Endothelial cell of umbilical vein (primary cell): ENCODE data around the gene METRN. TPM values are rescaled to one million over a fixed set of nuclear protein-coding genes. Genes with fewer than 3 reads are reported as not detected.

Experiments
- BruUV-seq: library from RNA; stranded (reverse); fragments of 400-500 nt; replicated peaks from 2 replicates; lab custom pipeline; 2021; lab: Mats Ljungman, UMichigan
- CTCF ChIA-PET: fragments of 300-600, 350-600 bp; sonication (Branson Sonifier 250); formaldehyde crosslinking; loops from one replicate; lab custom pipeline; 2021; ENCODE audit warnings: antibody characterized with exemption, inconsistent platforms; lab: Charles Lee
- POLR2A ChIA-PET: fragments of 300-600, 350-600 bp; sonication (Branson Sonifier 250); formaldehyde crosslinking; loops from one replicate; lab custom pipeline; 2021; ENCODE audit warnings: antibody characterized with exemption, inconsistent platforms; lab: Charles Lee
- DNase-seq: peaks from one replicate; pipeline ENCODE4 v3.0.0-alpha.2; 2011; ENCODE audit warnings: low read depth, low spot score
- FAIRE-seq: peaks from 2 replicates; lab custom pipeline; 2011; peaks lifted over from hg19 to GRCh38; lab: Jason Lieb, UNC
- H2AFZ ChIP-seq: 2 replicates; pipeline ENCODE4 v1.6.0; 2012; ENCODE audit warnings: low read depth, low read length, control low read depth, inconsistent platforms
- H3K27ac ChIP-seq: 2 replicates; pipeline ENCODE4 v1.5.1; 2011; ENCODE audit warnings: low read depth, mild to moderate bottlenecking, control low read depth, low read length, moderate library complexity; ENCODE audit not compliant: insufficient read depth
- H3K27me3 ChIP-seq, 2 experiments: 2 replicates each; pipeline versions ENCODE4 v1.6.0 to v1.6.1; 2011; ENCODE audit warnings: low read length in 2 of 2, mixed read lengths in 1 of 2; ENCODE audit not compliant: control insufficient read depth in 2 of 2, insufficient read depth in 2 of 2
- H3K36me3 ChIP-seq, 2 experiments: 2 replicates in 1 of 2; 3 replicates in 1 of 2; pipeline ENCODE4 v1.5.1; 2011; ENCODE audit warnings: low read length in 2 of 2, mild to moderate bottlenecking in 1 of 2, moderate library complexity in 1 of 2; ENCODE audit not compliant: control insufficient read depth in 2 of 2, insufficient read depth in 2 of 2; ENCODE audit errors: extremely low read depth in 1 of 2
- H3K4me1 ChIP-seq: 3 replicates; pipeline ENCODE4 v1.5.1; 2011; ENCODE audit warnings: mild to moderate bottlenecking, low read length; ENCODE audit not compliant: control insufficient read depth, insufficient read depth; ENCODE audit errors: extremely low read depth
- H3K4me2 ChIP-seq: 2 replicates; pipeline ENCODE4 v1.6.1; 2011; ENCODE audit warnings: low read length, control low read depth, mixed read lengths; ENCODE audit not compliant: insufficient read depth
- H3K4me3 ChIP-seq, 3 experiments: fragments of 200-600 bp in 1 of 3; sonication (generic), shearing (Covaris generic) in 1 of 3; replicated peaks in 1 of 3; 2 replicates each; pipeline ENCODE4 v1.5.1; 2011 to 2016; ENCODE audit warnings: control low read depth in 3 of 3, low read length in 3 of 3, mild to moderate bottlenecking in 2 of 3, inconsistent platforms in 1 of 3, low read depth in 1 of 3, moderate library complexity in 1 of 3; ENCODE audit not compliant: insufficient read depth in 1 of 3
- H3K79me2 ChIP-seq: 2 replicates; pipeline ENCODE4 v1.6.0; 2012; ENCODE audit warnings: low read length, inconsistent platforms; ENCODE audit not compliant: control insufficient read depth, insufficient read depth
- H3K9ac ChIP-seq: replicated peaks from 2 replicates; pipeline ENCODE3; 2011; ENCODE audit warnings: low read length, control low read depth; ENCODE audit not compliant: insufficient read depth; ENCODE audit errors: extremely low read depth
- H3K9me1 ChIP-seq: replicated peaks from 3 replicates; pipeline ENCODE4 v1.6.0; 2011; ENCODE audit warnings: mild to moderate bottlenecking, low read length; ENCODE audit not compliant: control insufficient read depth, insufficient read depth; ENCODE audit errors: extremely low read depth
- H3K9me3 ChIP-seq: replicated peaks from 2 replicates; pipeline ENCODE4 v1.5.1; 2012; ENCODE audit warnings: low read length, inconsistent platforms; ENCODE audit not compliant: control insufficient read depth, insufficient read depth
- H4K20me1 ChIP-seq: replicated peaks from 2 replicates; pipeline ENCODE3; 2011; ENCODE audit warnings: mild to moderate bottlenecking, low read length; ENCODE audit not compliant: control insufficient read depth, insufficient read depth; ENCODE audit errors: extremely low read depth
- EZH2 ChIP-seq: IDR thresholded peaks from 2 replicates; pipeline ENCODE4 v1.6.1; 2012; ENCODE audit warnings: borderline replicate concordance, low read depth, mild to moderate bottlenecking, moderate library complexity, low read length, inconsistent platforms; ENCODE audit not compliant: severe bottlenecking
- FOS ChIP-seq: IDR thresholded peaks from 2 replicates; pipeline ENCODE4 v1.6.1; 2011; ENCODE audit warnings: mild to moderate bottlenecking, low read length, moderate library complexity, borderline replicate concordance; ENCODE audit not compliant: insufficient read depth
- GATA2 ChIP-seq: IDR thresholded peaks from 2 replicates; pipeline ENCODE4 v1.7.0; 2011; ENCODE audit warnings: low read depth, mild to moderate bottlenecking, moderate library complexity, mixed read lengths, low read length; ENCODE audit not compliant: insufficient read length, insufficient read depth
- JUN ChIP-seq: IDR thresholded peaks from 2 replicates; pipeline ENCODE4 v1.6.1; 2011; ENCODE audit warnings: borderline replicate concordance, low read depth; ENCODE audit not compliant: insufficient read length, insufficient read depth
- MAX ChIP-seq: IDR thresholded peaks from 2 replicates; pipeline ENCODE4 v1.6.1; 2011; ENCODE audit not compliant: insufficient read depth, insufficient read length
- MYC ChIP-seq: IDR thresholded peaks from one replicate; pipeline ENCODE4 v1.6.1; 2011; ENCODE audit warnings: mild to moderate bottlenecking, low read depth, low read length
- POLR2A ChIP-seq: IDR thresholded peaks from 2 replicates; pipeline ENCODE4 v1.6.1; 2012; ENCODE audit warnings: low read depth, mild to moderate bottlenecking, control low read depth, low read length
- POLR2AphosphoS5 ChIP-seq: IDR thresholded peaks from 2 replicates; pipeline ENCODE4 v1.6.1; 2012; ENCODE audit warnings: low read depth, mild to moderate bottlenecking, control low read depth, low read length, moderate library complexity; ENCODE audit not compliant: insufficient read depth
- dilution Hi-C: fragments of 300-500 bp; cut with MboI; formaldehyde crosslinking; loops from one replicate; pipeline ENCODE4 v1.15.0; 2019; ENCODE audit warnings: low sequenced_read_pairs; ENCODE audit not compliant: extremely low pct_ligation_motif_present
- intact Hi-C: fragments of 100-400 bp; cut with micrococcal nuclease; formaldehyde crosslinking; loops from one replicate; pipeline ENCODE4 v1.10.0; 2022
- polyA plus RNA-seq, 4 experiments: library from polyadenylated mRNA; depleted of rRNA in 3 of 4; stranded (reverse) in 3 of 4; unstranded in 1 of 4; fragments of >200 nt; gene quantifications; 2 replicates each; pipeline versions ENCODE4 v1.2.1 to v1.2.3, GENCODE V29; 2011 to 2012; ENCODE audit warnings: missing spikeins in 1 of 4
- total RNA-seq: library from RNA; stranded (reverse); gene quantifications from 2 replicates; pipeline ENCODE4 v1.2.3, GENCODE V29; 2021
- TF ChIP-seq, protein P1 (sequence below), 2 donors: IDR thresholded peaks; 1 replicate in 1 of 2; 2 replicates in 1 of 2; pipeline ENCODE4 v1.5.1; 2011; ENCODE audit warnings: low read length in 2 of 2, mild to moderate bottlenecking in 2 of 2, moderate library complexity in 2 of 2, control low read depth in 1 of 2, inconsistent platforms in 1 of 2, low read depth in 1 of 2; ENCODE audit not compliant: insufficient read depth in 1 of 2; ENCODE audit errors: extremely low read depth in 1 of 2

METRN gene
- total and polyA plus RNA-seq, 2 donors (not counting 3 experiments of a cell fraction or from before 2014, with no cell fraction given), result 10.0 to 16.1 TPM

- DNase-seq (no peak), FAIRE-seq (no peak)
- POLR2A ChIA-PET, result no interaction called here
- CTCF ChIA-PET, result interaction anchor here (1.4 to 5.7 kb wide), 4 partner anchors 10 to 63 kb away, joined by 3 to 34 read pairs (median 6); partner anchors contain the start of genes CHTF18, METRN and RPUSD1
- Histone ChIP-seq H3K9me3 (no peaks in the 10 kb centered on the region), H3K27ac (no peak overlapping the region), H3K4me2 (no peak overlapping the region), H3K4me1 (peaks cover 19% of the 10 kb centered on the region), H2AFZ (no peak overlapping the region), H3K4me3 (no peak overlapping the region), H4K20me1 (no peaks in the 10 kb centered on the region), H3K27me3 (no peaks in the 10 kb centered on the region), H3K36me3 (no peaks in the 10 kb centered on the region), H3K79me2 (no peaks in the 10 kb centered on the region), H3K9me1 (no peaks in the 10 kb centered on the region), H3K9ac (no peak overlapping the region)
- dilution Hi-C loops (no loop called here), intact Hi-C loops (no loop called here)
- no TSS peak for BruUV-seq
- TF ChIP-seq MYC, result no peak
- no peak for TF ChIP-seq POLR2AphosphoS5
- no peak for TF ChIP-seq MAX
- no peak for TF ChIP-seq EZH2
- no peak for TF ChIP-seq POLR2A
- TF ChIP-seq GATA2, result no peak
- no peak for TF ChIP-seq JUN
- no peak for TF ChIP-seq FOS
- TF ChIP-seq, protein P1, sequence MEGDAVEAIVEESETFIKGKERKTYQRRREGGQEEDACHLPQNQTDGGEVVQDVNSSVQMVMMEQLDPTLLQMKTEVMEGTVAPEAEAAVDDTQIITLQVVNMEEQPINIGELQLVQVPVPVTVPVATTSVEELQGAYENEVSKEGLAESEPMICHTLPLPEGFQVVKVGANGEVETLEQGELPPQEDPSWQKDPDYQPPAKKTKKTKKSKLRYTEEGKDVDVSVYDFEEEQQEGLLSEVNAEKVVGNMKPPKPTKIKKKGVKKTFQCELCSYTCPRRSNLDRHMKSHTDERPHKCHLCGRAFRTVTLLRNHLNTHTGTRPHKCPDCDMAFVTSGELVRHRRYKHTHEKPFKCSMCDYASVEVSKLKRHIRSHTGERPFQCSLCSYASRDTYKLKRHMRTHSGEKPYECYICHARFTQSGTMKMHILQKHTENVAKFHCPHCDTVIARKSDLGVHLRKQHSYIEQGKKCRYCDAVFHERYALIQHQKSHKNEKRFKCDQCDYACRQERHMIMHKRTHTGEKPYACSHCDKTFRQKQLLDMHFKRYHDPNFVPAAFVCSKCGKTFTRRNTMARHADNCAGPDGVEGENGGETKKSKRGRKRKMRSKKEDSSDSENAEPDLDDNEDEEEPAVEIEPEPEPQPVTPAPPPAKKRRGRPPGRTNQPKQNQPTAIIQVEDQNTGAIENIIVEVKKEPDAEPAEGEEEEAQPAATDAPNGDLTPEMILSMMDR (IDR thresholded peaks at IDR 0.05; ENCODE audit: extremely low read depth in 1 of 2, insufficient read depth in 1 of 2, low read depth in 1 of 2, low read length in 2 of 2), result no peak
Measured at GRCh38 chr16:725463-726187, 10.7 kb downstream of the METRN start.
